ENCODE data around the gene KRT79.
"Not testable (repeated sequence)": the region's sequence is repeated elsewhere in the genome, so short reads cannot be mapped to it uniquely, and the experiment has no call there.

The KRT79 gene

GRCh38 chr12:52796429-52796794 lies 37.7 kb downstream of the KRT79 start:
- TF ChIP-seq POLR2AphosphoS5 (IDR thresholded peaks at IDR 0.05; ENCODE audit: low read depth): no peak
- Histone ChIP-seq H3K27me3 (ENCODE audit: insufficient read depth, poor library complexity, severe bottlenecking) (peaks cover 2% of the 10 kb centered on the region), H3K27ac (replicated peaks) (no peak overlapping the region), H3K4me3 (replicated peaks; ENCODE audit: insufficient read depth, low read length) (no peak overlapping the region)
- DNase-seq (ENCODE audit: low read depth in 1 of 2, low spot score in 1 of 2): no peak

- H3K27me3 ChIP-seq (ENCODE audit: insufficient read depth, poor library complexity, severe bottlenecking): peaks cover 6% of the 10 kb centered on the region
- DNase-seq (ENCODE audit: low read depth in 1 of 2, low spot score in 1 of 2): no peak
- TF ChIP-seq CTCF (IDR thresholded peaks at IDR 0.05; ENCODE audit: insufficient read depth, low read length) (no peak), REST (IDR thresholded peaks at IDR 0.05; ENCODE audit: insufficient replicate concordance, low read depth) (no peak), POLR2AphosphoS5 (IDR thresholded peaks at IDR 0.05; ENCODE audit: low read depth) (no peak), SPI1 (IDR thresholded peaks at IDR 0.05; ENCODE audit: borderline replicate concordance, low read depth) (no peak), GABPA (IDR thresholded peaks at IDR 0.05; ENCODE audit: low read depth) (no peak)
- H3K27ac ChIP-seq (replicated peaks): no peak within 1 kb of the TSS
- H3K4me3 ChIP-seq (replicated peaks; ENCODE audit: insufficient read depth, low read length): no peak within 1 kb of the TSS
These were observed 38.2 kb downstream of the KRT79 start, which contains the start of gene KRT3 for GRCh38 chr12:52795694-52796428. TSS of gene KRT3 (minus strand) at chr12:52796117. CDS start at chr12:52796042, 75 bp downstream.

GRCh38 chr12:52795332-52795674 lies 38.8 kb downstream of the KRT79 start:
- not testable (repeated sequence) for H3K27ac ChIP-seq (replicated peaks); H3K4me3 ChIP-seq (replicated peaks; ENCODE audit: insufficient read depth, low read length); DNase-seq (ENCODE audit: low read depth in 1 of 2, low spot score in 1 of 2)
- peaks cover 11% of the 10 kb centered on the region for H3K27me3 ChIP-seq (ENCODE audit: insufficient read depth, poor library complexity, severe bottlenecking)

GRCh38 chr12:52794479-52795331 lies 39.4 kb downstream of the KRT79 start:
- peaks cover 17% of the 10 kb centered on the region for H3K27me3 ChIP-seq (ENCODE audit: insufficient read depth, poor library complexity, severe bottlenecking)
- no peak for TF ChIP-seq POLR2AphosphoS5 (IDR thresholded peaks at IDR 0.05; ENCODE audit: low read depth)
- no peak for TF ChIP-seq GABPA (IDR thresholded peaks at IDR 0.05; ENCODE audit: low read depth)
- no peak for TF ChIP-seq REST (IDR thresholded peaks at IDR 0.05; ENCODE audit: insufficient replicate concordance, low read depth)
- TF ChIP-seq SPI1 (IDR thresholded peaks at IDR 0.05; ENCODE audit: borderline replicate concordance, low read depth): no peak
- TF ChIP-seq CTCF (IDR thresholded peaks at IDR 0.05; ENCODE audit: insufficient read depth, low read length): no peak
- no peak for DNase-seq (ENCODE audit: low read depth in 1 of 2, low spot score in 1 of 2)
- H3K4me3 ChIP-seq (replicated peaks; ENCODE audit: insufficient read depth, low read length): no peak overlapping the region
- no peak overlapping the region for H3K27ac ChIP-seq (replicated peaks)
